GM21367 (cell line): ENCODE data around the gene SIRT2.

Source experiments
- ATAC-seq: cut with Tn5 transposase; IDR thresholded peaks from one replicate; pipeline ENCODE4 v1.9.1; 2021; ENCODE audit not compliant: unreplicated experiment

SIRT2 gene

GRCh38 chr19:38920602-38921419 is 21.4 kb upstream of the SIRT2 start:
- ATAC-seq = no peak

GRCh38 chr19:38919837-38920601 is 20.6 kb upstream of the SIRT2 start:
- ATAC-seq = no peak

- no peak for ATAC-seq
Observed at GRCh38 chr19:38918526-38918925, 19.1 kb upstream of the SIRT2 start.

GRCh38 chr19:38917921-38918491 is 18.6 kb upstream of the SIRT2 start:
- ATAC-seq = no peak

DNA sequence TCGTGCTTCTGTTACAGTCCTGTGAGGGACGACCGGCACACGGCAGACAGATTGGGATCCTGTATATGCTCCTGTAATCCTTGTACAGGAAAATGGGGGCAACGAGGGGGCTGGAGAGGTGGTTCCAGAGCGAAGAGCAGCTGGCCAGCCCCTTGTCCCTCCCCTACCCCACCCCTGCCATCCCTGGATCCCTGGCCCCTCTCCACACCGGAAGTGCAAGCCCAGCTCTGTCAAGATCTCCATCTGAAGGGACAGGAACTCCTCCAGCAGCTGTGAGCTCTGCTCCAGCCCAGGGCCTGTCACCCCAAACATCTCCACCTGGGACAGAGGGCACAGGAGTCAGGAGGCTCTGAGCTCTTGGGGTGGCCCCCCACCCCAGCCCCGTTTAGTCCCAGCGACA is 18.1 kb upstream of the SIRT2 start:
- no peak for ATAC-seq

DNA sequence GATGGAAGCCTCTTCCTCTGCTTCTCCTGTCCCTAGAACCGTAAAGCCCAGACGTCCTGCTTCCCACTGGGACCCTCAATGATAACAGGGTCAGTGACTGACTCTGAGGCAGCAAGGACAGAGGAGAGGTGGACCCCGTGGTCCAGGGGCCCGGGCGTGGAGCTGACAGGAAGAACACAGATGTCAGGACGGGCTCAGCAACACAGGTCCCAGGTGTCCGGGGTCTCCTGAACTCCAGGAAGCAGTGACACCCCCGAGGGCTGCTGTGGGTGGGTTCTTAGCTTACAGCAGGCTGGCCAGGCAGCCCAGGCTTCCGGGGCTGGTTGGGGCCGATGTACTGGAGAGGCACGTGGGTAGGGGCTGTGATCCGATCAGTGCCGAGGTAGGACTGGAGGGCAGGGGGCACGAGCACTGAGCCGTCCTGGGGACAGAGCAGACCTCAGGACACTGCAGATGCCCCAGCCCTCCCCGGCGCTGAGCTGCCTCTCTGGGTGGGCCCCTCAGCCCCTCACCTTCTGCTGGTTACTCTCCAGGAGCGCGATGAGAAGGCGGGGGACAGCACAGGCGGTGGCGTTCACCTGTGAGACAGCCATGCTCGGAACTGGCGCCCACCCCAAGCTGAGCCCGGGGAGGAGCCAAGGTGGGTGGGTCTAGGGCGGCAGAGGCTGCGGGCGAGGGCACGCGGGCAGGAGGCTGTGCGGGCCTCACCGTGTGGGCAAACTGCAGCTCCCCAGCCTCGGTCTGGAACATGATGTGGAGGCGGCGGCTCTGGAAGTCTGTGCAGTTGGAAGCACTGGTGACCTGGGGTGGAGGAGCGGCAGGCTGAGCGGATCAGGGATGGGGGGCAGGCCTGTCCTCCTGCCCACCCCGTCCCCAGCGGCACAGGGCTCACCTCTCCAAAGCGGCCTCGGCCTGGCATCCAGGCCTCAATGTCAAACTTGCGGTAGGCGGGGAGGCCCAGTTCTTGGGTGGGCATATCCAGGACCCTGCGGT is 16.2 kb upstream of the SIRT2 start:
- ATAC-seq = no peak

DNA sequence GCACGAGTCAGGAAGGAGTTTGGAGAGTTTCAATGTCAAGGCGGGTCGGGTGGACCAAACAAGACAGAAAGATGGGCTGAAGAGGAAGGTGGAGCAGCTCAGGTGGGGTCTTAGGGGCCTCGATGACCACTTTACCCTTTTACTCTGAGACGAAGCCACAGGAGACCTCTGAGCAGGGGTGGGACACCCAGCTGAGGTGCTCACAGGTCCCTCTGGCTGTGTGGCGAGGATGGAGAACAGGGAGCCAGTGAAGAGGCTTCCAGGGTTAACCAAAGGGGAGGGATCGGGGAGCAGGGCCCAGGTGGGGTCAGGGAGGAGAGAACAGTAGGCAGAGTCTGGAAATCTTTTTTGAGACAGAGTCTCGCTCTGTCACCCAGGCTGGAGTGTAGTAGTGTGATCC is 14.5 kb upstream of the SIRT2 start:
- ATAC-seq = no peak

- ATAC-seq = no peak
Observed at GRCh38 chr19:38912600-38913514, 13.4 kb upstream of the SIRT2 start.

GRCh38 chr19:38911388-38912001 is 12.1 kb upstream of the SIRT2 start:
- ATAC-seq = no peak

- ATAC-seq = no peak
Observed at GRCh38 chr19:38910488-38910887, 11.1 kb upstream of the SIRT2 start.

GRCh38 chr19:38908911-38909310 is 9.5 kb upstream of the SIRT2 start:
- ATAC-seq = no peak

DNA sequence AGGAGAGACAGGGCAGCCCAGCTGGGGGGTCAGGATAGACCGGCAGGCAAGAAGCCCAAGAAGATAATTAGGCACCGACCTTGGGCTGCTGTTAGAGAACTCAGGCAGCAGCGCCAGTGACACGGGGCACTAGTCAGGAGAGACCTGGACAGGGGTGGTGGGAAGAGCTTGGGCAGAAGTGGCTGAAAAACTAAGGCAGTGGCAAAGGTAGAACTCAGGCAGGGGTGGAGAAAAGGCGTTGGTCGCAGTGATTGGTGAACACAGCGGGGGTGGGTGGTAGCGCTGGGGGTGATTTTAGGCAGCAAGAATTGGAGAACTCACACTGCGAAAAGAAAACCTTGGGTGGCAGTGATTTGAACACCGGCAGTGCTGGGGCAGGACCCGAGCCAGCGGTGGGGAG is 8.3 kb upstream of the SIRT2 start:
- no peak for ATAC-seq

DNA sequence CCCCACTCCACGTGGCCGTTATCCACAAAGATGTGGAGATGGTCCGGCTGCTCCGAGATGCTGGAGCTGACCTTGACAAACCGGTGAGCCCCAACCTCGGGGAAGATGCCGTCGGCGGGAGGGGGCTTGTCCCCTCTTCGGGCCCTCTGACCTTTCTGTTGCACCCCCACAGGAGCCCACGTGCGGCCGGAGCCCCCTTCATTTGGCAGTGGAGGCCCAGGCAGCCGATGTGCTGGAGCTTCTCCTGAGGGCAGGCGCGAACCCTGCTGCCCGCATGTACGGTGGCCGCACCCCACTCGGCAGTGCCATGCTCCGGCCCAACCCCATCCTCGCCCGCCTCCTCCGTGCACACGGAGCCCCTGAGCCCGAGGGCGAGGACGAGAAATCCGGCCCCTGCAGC is 7.8 kb upstream of the SIRT2 start:
- ATAC-seq = no peak

GRCh38 chr19:38905620-38906019 is 6.2 kb upstream of the SIRT2 start:
- no peak for ATAC-seq

- ATAC-seq = no peak
Observed at GRCh38 chr19:38904581-38905539, 5.4 kb upstream of the SIRT2 start.

GRCh38 chr19:38901683-38902082 is 2.3 kb upstream of the SIRT2 start:
- ATAC-seq = no peak

- ATAC-seq = no peak
Observed at GRCh38 chr19:38900743-38901190, 1.3 kb upstream of the SIRT2 start.

- ATAC-seq = no peak
Observed at GRCh38 chr19:38900202-38900629, 798 bp upstream of the SIRT2 start.
